GM23338 (cell line): ENCODE measurements around the gene SESN1. TPM values are rescaled to one million over a fixed set of nuclear protein-coding genes. Genes with fewer than 3 reads are reported as not detected.

Experiments
- ATAC-seq: fragments of 200-7000 bp; cut with Tn5 transposase; 3 replicates; pipeline ENCODE4 v1.9.1; 2020
- DNase-seq: peaks from one replicate; pipeline ENCODE4 v3.0.0-alpha.2; 2015; ENCODE audit warnings: low spot score
- H2AFZ ChIP-seq: fragments of 200-600 bp; sonication (generic); 2 replicates; pipeline ENCODE4 v1.8.0; 2016; ENCODE audit warnings: antibody characterized with exemption, mild to moderate bottlenecking, moderate library complexity
- H3F3A ChIP-seq: fragments of 200-600 bp; sonication (generic); replicated peaks from 2 replicates; pipeline ENCODE4 v1.8.0; 2017; ENCODE audit warnings: antibody characterized with exemption, mixed run types, low read depth
- H3K27ac ChIP-seq: fragments of 200-600 bp; sonication (generic); 2 replicates; pipeline ENCODE4 v1.6.1; 2016; ENCODE audit warnings: low read depth
- H3K27me3 ChIP-seq: fragments of 200-600 bp; sonication (generic); 2 replicates; pipeline ENCODE4 v1.8.0; 2016; ENCODE audit warnings: mild to moderate bottlenecking, mixed run types, moderate library complexity; ENCODE audit not compliant: insufficient read depth
- H3K36me3 ChIP-seq: fragments of 200-600 bp; sonication (generic); 2 replicates; pipeline ENCODE4 v1.8.0; 2016; ENCODE audit warnings: mild to moderate bottlenecking; ENCODE audit not compliant: insufficient read depth
- H3K4me1 ChIP-seq: fragments of 200-600 bp; sonication (generic); 2 replicates; pipeline ENCODE4 v1.8.0; 2016; ENCODE audit warnings: mild to moderate bottlenecking, moderate library complexity; ENCODE audit not compliant: insufficient read depth
- H3K4me2 ChIP-seq: fragments of 200-600 bp; sonication (generic); 2 replicates; pipeline ENCODE4 v1.7.1; 2017; ENCODE audit warnings: mixed run types
- H3K4me3 ChIP-seq: fragments of 200-600 bp; sonication (generic); 2 replicates; pipeline ENCODE4 v1.6.1; 2016; ENCODE audit warnings: mixed run types
- H3K79me2 ChIP-seq: fragments of 200-600 bp; sonication (generic); replicated peaks from 2 replicates; pipeline ENCODE4 v1.8.0; 2017; ENCODE audit warnings: mild to moderate bottlenecking; ENCODE audit not compliant: insufficient read depth
- H3K9me2 ChIP-seq: fragments of 200-600 bp; sonication (generic); 2 replicates; pipeline ENCODE4 v1.8.0; 2017; ENCODE audit not compliant: insufficient read depth
- H4K20me1 ChIP-seq: fragments of 200-600 bp; sonication (generic); replicated peaks from 2 replicates; pipeline ENCODE4 v1.8.0; 2017; ENCODE audit warnings: mild to moderate bottlenecking; ENCODE audit not compliant: insufficient read depth
- H3K27ac Mint-ChIP-seq: 2 replicates; pipeline ENCODE4 v1.8.0; 2020; ENCODE audit warnings: inconsistent platforms, mild to moderate bottlenecking, moderate library complexity, mixed read lengths
- H3K27me3 Mint-ChIP-seq: 3 replicates; pipeline ENCODE4 v1.8.0; 2022; ENCODE audit warnings: low read depth, mild to moderate bottlenecking, moderate library complexity, mixed read lengths, inconsistent platforms; ENCODE audit not compliant: insufficient read depth, poor library complexity
- H3K36me3 Mint-ChIP-seq: 3 replicates; pipeline ENCODE4 v1.8.0; 2021; ENCODE audit warnings: low read depth, mild to moderate bottlenecking, inconsistent platforms, moderate library complexity, mixed read lengths
- H3K4me1 Mint-ChIP-seq: 3 replicates; pipeline ENCODE4 v1.8.0; 2020; ENCODE audit warnings: mild to moderate bottlenecking, inconsistent platforms, mixed read lengths
- H3K4me3 Mint-ChIP-seq: 3 replicates; pipeline ENCODE4 v1.8.0; 2021; ENCODE audit warnings: moderate library complexity, mild to moderate bottlenecking, inconsistent platforms, mixed read lengths
- H3K9me3 Mint-ChIP-seq: 3 replicates; pipeline ENCODE4 v1.8.0; 2020; ENCODE audit warnings: moderate library complexity, mild to moderate bottlenecking, inconsistent platforms, mixed read lengths
- CREB1 ChIP-seq: fragments of 250-450 bp; sonication (Bioruptor Pico); IDR thresholded peaks from 2 replicates; pipeline ENCODE4 v1.5.0; 2020; ENCODE audit warnings: low read depth, mild to moderate bottlenecking, moderate library complexity
- EZH2 ChIP-seq: fragments of 200-600 bp; sonication (generic); IDR thresholded peaks from one replicate; pipeline ENCODE4 v1.8.0; 2017; ENCODE audit warnings: antibody characterized with exemption, mild to moderate bottlenecking, low read depth; ENCODE audit not compliant: unreplicated experiment
- EZH2phosphoT487 ChIP-seq: fragments of 200-600 bp; sonication (generic); IDR thresholded peaks from one replicate; pipeline ENCODE4 v1.8.1; 2018; ENCODE audit warnings: antibody characterized with exemption; ENCODE audit not compliant: unreplicated experiment
- JUNB ChIP-seq: IDR thresholded peaks from one replicate; pipeline ENCODE4 v1.6.1; 2016; ENCODE audit warnings: antibody characterized with exemption; ENCODE audit not compliant: unreplicated experiment
- NANOG ChIP-seq: IDR thresholded peaks from 2 replicates; pipeline ENCODE4 v1.6.1; 2016; ENCODE audit warnings: antibody characterized with exemption, borderline replicate concordance
- POLR2AphosphoS5 ChIP-seq: IDR thresholded peaks from 2 replicates; pipeline ENCODE4 v1.6.1; 2016; ENCODE audit warnings: antibody characterized with exemption, low read depth
- STAT1 ChIP-seq: IDR thresholded peaks from one replicate; pipeline ENCODE4 v1.6.1; 2016; ENCODE audit warnings: antibody characterized with exemption; ENCODE audit not compliant: unreplicated experiment
- ZNF114 ChIP-seq: fragments of 250-450 bp; sonication (Bioruptor Pico); IDR thresholded peaks from 2 replicates; pipeline ENCODE4 v1.5.0; 2020; ENCODE audit warnings: mild to moderate bottlenecking, moderate library complexity
- ZNF331 ChIP-seq: fragments of 250-450 bp; sonication (Bioruptor Pico); IDR thresholded peaks from 2 replicates; pipeline ENCODE4 v1.5.0; 2020; ENCODE audit warnings: low read depth, mild to moderate bottlenecking, moderate library complexity
- polyA plus RNA-seq: library from polyadenylated mRNA; unstranded; fragments of >200 nt; fragmentation: Nextera tagmentation; extraction: Ambion mirVana; gene quantifications from 2 replicates; pipeline ENCODE4 v1.2.1, GENCODE V29; 2016
- total RNA-seq: library from RNA; depleted of rRNA; stranded (reverse); fragments of >200 nt; shearing (Covaris generic); gene quantifications from 2 replicates; pipeline ENCODE4 v1.2.3, GENCODE V29; 2014
- TF ChIP-seq, protein P1 (sequence below): IDR thresholded peaks from one replicate; pipeline ENCODE4 v1.6.1; 2018; ENCODE audit warnings: antibody characterized with exemption; ENCODE audit not compliant: unreplicated experiment
- TF ChIP-seq, protein P2 (sequence below): IDR thresholded peaks from 2 replicates; pipeline ENCODE4 v1.6.1; 2016; ENCODE audit warnings: antibody characterized with exemption
- TF ChIP-seq, protein P3 (sequence below), 2 experiments: fragments of 200-600 bp in 1 of 2; sonication (generic) in 1 of 2; conservative IDR thresholded peaks; 2 replicates each; pipeline versions ENCODE4 v1.5.1 to v1.6.1; 2016 to 2017; ENCODE audit warnings: antibody characterized with exemption in 2 of 2, low read depth in 2 of 2, mild to moderate bottlenecking in 2 of 2, moderate library complexity in 1 of 2
- TF ChIP-seq, protein P4 (sequence below): fragments of 250-450 bp; sonication (Bioruptor Pico); IDR thresholded peaks from 2 replicates; pipeline ENCODE4 v1.5.0; 2020; ENCODE audit warnings: mild to moderate bottlenecking, moderate library complexity

The SESN1 gene
- total and polyA plus RNA-seq, 2 experiments from 2014 or later: 26.2 to 36.4 TPM

DNA sequence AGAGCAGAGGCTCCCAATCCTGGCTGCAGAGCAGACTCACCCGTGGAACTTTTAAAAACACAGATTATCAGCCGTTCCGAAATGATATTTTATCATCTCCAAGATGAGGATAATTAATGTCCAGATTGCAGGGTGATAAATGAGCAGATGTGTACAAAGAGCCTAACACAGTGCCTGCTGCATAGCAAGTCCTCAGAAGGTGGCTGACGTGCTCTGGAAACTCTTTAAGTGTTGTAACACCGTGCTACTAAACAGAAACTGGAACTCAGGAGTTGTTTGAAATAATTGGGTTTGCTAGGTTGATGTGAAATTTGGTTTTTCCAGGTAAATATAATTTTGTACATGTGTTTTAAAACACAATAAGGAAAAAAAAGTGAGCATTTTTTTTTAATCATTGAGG lies 128.4 kb downstream of the SESN1 start:
- TF ChIP-seq STAT1: no peak
- no peak for TF ChIP-seq ZNF114 (CRISPR knock-in tag)
- TF ChIP-seq JUNB: no peak
- no peak for TF ChIP-seq NANOG
- TF ChIP-seq POLR2AphosphoS5: no peak
- no peak for TF ChIP-seq EZH2
- TF ChIP-seq CREB1: no peak
- TF ChIP-seq, protein P1, sequence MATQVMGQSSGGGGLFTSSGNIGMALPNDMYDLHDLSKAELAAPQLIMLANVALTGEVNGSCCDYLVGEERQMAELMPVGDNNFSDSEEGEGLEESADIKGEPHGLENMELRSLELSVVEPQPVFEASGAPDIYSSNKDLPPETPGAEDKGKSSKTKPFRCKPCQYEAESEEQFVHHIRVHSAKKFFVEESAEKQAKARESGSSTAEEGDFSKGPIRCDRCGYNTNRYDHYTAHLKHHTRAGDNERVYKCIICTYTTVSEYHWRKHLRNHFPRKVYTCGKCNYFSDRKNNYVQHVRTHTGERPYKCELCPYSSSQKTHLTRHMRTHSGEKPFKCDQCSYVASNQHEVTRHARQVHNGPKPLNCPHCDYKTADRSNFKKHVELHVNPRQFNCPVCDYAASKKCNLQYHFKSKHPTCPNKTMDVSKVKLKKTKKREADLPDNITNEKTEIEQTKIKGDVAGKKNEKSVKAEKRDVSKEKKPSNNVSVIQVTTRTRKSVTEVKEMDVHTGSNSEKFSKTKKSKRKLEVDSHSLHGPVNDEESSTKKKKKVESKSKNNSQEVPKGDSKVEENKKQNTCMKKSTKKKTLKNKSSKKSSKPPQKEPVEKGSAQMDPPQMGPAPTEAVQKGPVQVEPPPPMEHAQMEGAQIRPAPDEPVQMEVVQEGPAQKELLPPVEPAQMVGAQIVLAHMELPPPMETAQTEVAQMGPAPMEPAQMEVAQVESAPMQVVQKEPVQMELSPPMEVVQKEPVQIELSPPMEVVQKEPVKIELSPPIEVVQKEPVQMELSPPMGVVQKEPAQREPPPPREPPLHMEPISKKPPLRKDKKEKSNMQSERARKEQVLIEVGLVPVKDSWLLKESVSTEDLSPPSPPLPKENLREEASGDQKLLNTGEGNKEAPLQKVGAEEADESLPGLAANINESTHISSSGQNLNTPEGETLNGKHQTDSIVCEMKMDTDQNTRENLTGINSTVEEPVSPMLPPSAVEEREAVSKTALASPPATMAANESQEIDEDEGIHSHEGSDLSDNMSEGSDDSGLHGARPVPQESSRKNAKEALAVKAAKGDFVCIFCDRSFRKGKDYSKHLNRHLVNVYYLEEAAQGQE: no peak
- TF ChIP-seq, protein P2, sequence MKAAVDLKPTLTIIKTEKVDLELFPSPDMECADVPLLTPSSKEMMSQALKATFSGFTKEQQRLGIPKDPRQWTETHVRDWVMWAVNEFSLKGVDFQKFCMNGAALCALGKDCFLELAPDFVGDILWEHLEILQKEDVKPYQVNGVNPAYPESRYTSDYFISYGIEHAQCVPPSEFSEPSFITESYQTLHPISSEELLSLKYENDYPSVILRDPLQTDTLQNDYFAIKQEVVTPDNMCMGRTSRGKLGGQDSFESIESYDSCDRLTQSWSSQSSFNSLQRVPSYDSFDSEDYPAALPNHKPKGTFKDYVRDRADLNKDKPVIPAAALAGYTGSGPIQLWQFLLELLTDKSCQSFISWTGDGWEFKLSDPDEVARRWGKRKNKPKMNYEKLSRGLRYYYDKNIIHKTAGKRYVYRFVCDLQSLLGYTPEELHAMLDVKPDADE: no peak
- no peak for TF ChIP-seq EZH2phosphoT487
- TF ChIP-seq ZNF331: no peak
- TF ChIP-seq, protein P3, sequence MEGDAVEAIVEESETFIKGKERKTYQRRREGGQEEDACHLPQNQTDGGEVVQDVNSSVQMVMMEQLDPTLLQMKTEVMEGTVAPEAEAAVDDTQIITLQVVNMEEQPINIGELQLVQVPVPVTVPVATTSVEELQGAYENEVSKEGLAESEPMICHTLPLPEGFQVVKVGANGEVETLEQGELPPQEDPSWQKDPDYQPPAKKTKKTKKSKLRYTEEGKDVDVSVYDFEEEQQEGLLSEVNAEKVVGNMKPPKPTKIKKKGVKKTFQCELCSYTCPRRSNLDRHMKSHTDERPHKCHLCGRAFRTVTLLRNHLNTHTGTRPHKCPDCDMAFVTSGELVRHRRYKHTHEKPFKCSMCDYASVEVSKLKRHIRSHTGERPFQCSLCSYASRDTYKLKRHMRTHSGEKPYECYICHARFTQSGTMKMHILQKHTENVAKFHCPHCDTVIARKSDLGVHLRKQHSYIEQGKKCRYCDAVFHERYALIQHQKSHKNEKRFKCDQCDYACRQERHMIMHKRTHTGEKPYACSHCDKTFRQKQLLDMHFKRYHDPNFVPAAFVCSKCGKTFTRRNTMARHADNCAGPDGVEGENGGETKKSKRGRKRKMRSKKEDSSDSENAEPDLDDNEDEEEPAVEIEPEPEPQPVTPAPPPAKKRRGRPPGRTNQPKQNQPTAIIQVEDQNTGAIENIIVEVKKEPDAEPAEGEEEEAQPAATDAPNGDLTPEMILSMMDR (conservative IDR thresholded peaks at IDR 0.05; ENCODE audit: low read depth in 2 of 2): no peak
- TF ChIP-seq, protein P4, sequence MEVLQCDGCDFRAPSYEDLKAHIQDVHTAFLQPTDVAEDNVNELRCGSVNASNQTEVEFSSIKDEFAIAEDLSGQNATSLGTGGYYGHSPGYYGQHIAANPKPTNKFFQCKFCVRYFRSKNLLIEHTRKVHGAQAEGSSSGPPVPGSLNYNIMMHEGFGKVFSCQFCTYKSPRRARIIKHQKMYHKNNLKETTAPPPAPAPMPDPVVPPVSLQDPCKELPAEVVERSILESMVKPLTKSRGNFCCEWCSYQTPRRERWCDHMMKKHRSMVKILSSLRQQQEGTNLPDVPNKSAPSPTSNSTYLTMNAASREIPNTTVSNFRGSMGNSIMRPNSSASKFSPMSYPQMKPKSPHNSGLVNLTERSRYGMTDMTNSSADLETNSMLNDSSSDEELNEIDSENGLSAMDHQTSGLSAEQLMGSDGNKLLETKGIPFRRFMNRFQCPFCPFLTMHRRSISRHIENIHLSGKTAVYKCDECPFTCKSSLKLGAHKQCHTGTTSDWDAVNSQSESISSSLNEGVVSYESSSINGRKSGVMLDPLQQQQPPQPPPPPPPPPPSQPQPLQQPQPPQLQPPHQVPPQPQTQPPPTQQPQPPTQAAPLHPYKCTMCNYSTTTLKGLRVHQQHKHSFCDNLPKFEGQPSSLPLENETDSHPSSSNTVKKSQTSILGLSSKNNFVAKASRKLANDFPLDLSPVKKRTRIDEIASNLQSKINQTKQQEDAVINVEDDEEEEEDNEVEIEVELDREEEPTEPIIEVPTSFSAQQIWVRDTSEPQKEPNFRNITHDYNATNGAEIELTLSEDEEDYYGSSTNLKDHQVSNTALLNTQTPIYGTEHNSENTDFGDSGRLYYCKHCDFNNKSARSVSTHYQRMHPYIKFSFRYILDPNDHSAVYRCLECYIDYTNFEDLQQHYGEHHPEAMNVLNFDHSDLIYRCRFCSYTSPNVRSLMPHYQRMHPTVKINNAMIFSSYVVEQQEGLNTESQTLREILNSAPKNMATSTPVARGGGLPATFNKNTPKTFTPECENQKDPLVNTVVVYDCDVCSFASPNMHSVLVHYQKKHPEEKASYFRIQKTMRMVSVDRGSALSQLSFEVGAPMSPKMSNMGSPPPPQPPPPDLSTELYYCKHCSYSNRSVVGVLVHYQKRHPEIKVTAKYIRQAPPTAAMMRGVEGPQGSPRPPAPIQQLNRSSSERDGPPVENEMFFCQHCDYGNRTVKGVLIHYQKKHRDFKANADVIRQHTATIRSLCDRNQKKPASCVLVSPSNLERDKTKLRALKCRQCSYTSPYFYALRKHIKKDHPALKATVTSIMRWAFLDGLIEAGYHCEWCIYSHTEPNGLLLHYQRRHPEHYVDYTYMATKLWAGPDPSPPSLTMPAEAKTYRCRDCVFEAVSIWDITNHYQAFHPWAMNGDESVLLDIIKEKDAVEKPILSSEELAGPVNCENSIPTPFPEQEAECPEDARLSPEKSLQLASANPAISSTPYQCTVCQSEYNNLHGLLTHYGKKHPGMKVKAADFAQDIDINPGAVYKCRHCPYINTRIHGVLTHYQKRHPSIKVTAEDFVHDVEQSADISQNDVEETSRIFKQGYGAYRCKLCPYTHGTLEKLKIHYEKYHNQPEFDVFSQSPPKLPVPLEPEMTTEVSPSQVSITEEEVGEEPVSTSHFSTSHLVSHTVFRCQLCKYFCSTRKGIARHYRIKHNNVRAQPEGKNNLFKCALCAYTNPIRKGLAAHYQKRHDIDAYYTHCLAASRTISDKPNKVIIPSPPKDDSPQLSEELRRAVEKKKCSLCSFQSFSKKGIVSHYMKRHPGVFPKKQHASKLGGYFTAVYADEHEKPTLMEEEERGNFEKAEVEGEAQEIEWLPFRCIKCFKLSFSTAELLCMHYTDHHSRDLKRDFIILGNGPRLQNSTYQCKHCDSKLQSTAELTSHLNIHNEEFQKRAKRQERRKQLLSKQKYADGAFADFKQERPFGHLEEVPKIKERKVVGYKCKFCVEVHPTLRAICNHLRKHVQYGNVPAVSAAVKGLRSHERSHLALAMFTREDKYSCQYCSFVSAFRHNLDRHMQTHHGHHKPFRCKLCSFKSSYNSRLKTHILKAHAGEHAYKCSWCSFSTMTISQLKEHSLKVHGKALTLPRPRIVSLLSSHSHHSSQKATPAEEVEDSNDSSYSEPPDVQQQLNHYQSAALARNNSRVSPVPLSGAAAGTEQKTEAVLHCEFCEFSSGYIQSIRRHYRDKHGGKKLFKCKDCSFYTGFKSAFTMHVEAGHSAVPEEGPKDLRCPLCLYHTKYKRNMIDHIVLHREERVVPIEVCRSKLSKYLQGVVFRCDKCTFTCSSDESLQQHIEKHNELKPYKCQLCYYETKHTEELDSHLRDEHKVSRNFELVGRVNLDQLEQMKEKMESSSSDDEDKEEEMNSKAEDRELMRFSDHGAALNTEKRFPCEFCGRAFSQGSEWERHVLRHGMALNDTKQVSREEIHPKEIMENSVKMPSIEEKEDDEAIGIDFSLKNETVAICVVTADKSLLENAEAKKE (CRISPR knock-in tag): no peak
- no peak overlapping the region for H3K27ac ChIP-seq
- no peak overlapping the region for H3K4me3 Mint-ChIP-seq
- H3K4me1 ChIP-seq: peaks cover 17% of the 10 kb centered on the region
- no peaks in the 10 kb centered on the region for H3K9me3 Mint-ChIP-seq
- H3K36me3 Mint-ChIP-seq: no peaks in the 10 kb centered on the region
- H3K4me2 ChIP-seq: no peak overlapping the region
- H3F3A ChIP-seq: peaks cover 6% of the 10 kb centered on the region
- no peaks in the 10 kb centered on the region for H3K36me3 ChIP-seq
- no peak overlapping the region for H2AFZ ChIP-seq
- H3K4me1 Mint-ChIP-seq: peaks cover 31% of the 10 kb centered on the region
- DNase-seq (no peak), ATAC-seq (no peak)
- H4K20me1 ChIP-seq: no peaks in the 10 kb centered on the region
- no peaks in the 10 kb centered on the region for H3K27me3 ChIP-seq
- H3K79me2 ChIP-seq: no peaks in the 10 kb centered on the region
- H3K4me3 ChIP-seq: no peak overlapping the region
- H3K27me3 Mint-ChIP-seq: no peaks in the 10 kb centered on the region
- 0 out of 2 replicates have a peak overlapping the region, but pooled peaks have one; percentile 82 for H3K27ac Mint-ChIP-seq
- H3K9me2 ChIP-seq: no peaks in the 10 kb centered on the region
